GM23338 (cell line): ENCODE measurements around the gene TIAM1. TPM values are rescaled to one million over a fixed set of nuclear protein-coding genes. Genes with fewer than 3 reads are reported as not detected.
A peak's percentile ranks its signal among the peaks of the same experiment; 100 is the strongest.

Experiments used
- ATAC-seq: fragments of 200-7000 bp; cut with Tn5 transposase; 3 replicates; pipeline ENCODE4 v1.9.1; 2020
- DNase-seq: peaks from one replicate; pipeline ENCODE4 v3.0.0-alpha.2; 2015; ENCODE audit warnings: low spot score
- H2AFZ ChIP-seq: fragments of 200-600 bp; sonication (generic); 2 replicates; pipeline ENCODE4 v1.8.0; 2016; ENCODE audit warnings: antibody characterized with exemption, mild to moderate bottlenecking, moderate library complexity
- H3F3A ChIP-seq: fragments of 200-600 bp; sonication (generic); replicated peaks from 2 replicates; pipeline ENCODE4 v1.8.0; 2017; ENCODE audit warnings: antibody characterized with exemption, mixed run types, low read depth
- H3K27ac ChIP-seq: fragments of 200-600 bp; sonication (generic); 2 replicates; pipeline ENCODE4 v1.6.1; 2016; ENCODE audit warnings: low read depth
- H3K27me3 ChIP-seq: fragments of 200-600 bp; sonication (generic); 2 replicates; pipeline ENCODE4 v1.8.0; 2016; ENCODE audit warnings: mild to moderate bottlenecking, mixed run types, moderate library complexity; ENCODE audit not compliant: insufficient read depth
- H3K36me3 ChIP-seq: fragments of 200-600 bp; sonication (generic); 2 replicates; pipeline ENCODE4 v1.8.0; 2016; ENCODE audit warnings: mild to moderate bottlenecking; ENCODE audit not compliant: insufficient read depth
- H3K4me1 ChIP-seq: fragments of 200-600 bp; sonication (generic); 2 replicates; pipeline ENCODE4 v1.8.0; 2016; ENCODE audit warnings: mild to moderate bottlenecking, moderate library complexity; ENCODE audit not compliant: insufficient read depth
- H3K4me2 ChIP-seq: fragments of 200-600 bp; sonication (generic); 2 replicates; pipeline ENCODE4 v1.7.1; 2017; ENCODE audit warnings: mixed run types
- H3K4me3 ChIP-seq: fragments of 200-600 bp; sonication (generic); 2 replicates; pipeline ENCODE4 v1.6.1; 2016; ENCODE audit warnings: mixed run types
- H3K79me2 ChIP-seq: fragments of 200-600 bp; sonication (generic); replicated peaks from 2 replicates; pipeline ENCODE4 v1.8.0; 2017; ENCODE audit warnings: mild to moderate bottlenecking; ENCODE audit not compliant: insufficient read depth
- H3K9me2 ChIP-seq: fragments of 200-600 bp; sonication (generic); 2 replicates; pipeline ENCODE4 v1.8.0; 2017; ENCODE audit not compliant: insufficient read depth
- H4K20me1 ChIP-seq: fragments of 200-600 bp; sonication (generic); replicated peaks from 2 replicates; pipeline ENCODE4 v1.8.0; 2017; ENCODE audit warnings: mild to moderate bottlenecking; ENCODE audit not compliant: insufficient read depth
- H3K27ac Mint-ChIP-seq: 2 replicates; pipeline ENCODE4 v1.8.0; 2020; ENCODE audit warnings: inconsistent platforms, mild to moderate bottlenecking, moderate library complexity, mixed read lengths
- H3K27me3 Mint-ChIP-seq: 3 replicates; pipeline ENCODE4 v1.8.0; 2022; ENCODE audit warnings: low read depth, mild to moderate bottlenecking, moderate library complexity, mixed read lengths, inconsistent platforms; ENCODE audit not compliant: insufficient read depth, poor library complexity
- H3K36me3 Mint-ChIP-seq: 3 replicates; pipeline ENCODE4 v1.8.0; 2021; ENCODE audit warnings: low read depth, mild to moderate bottlenecking, inconsistent platforms, moderate library complexity, mixed read lengths
- H3K4me1 Mint-ChIP-seq: 3 replicates; pipeline ENCODE4 v1.8.0; 2020; ENCODE audit warnings: mild to moderate bottlenecking, inconsistent platforms, mixed read lengths
- H3K4me3 Mint-ChIP-seq: 3 replicates; pipeline ENCODE4 v1.8.0; 2021; ENCODE audit warnings: moderate library complexity, mild to moderate bottlenecking, inconsistent platforms, mixed read lengths
- H3K9me3 Mint-ChIP-seq: 3 replicates; pipeline ENCODE4 v1.8.0; 2020; ENCODE audit warnings: moderate library complexity, mild to moderate bottlenecking, inconsistent platforms, mixed read lengths
- NANOG ChIP-seq: IDR thresholded peaks from 2 replicates; pipeline ENCODE4 v1.6.1; 2016; ENCODE audit warnings: antibody characterized with exemption, borderline replicate concordance
- POLR2AphosphoS5 ChIP-seq: IDR thresholded peaks from 2 replicates; pipeline ENCODE4 v1.6.1; 2016; ENCODE audit warnings: antibody characterized with exemption, low read depth
- STAT1 ChIP-seq: IDR thresholded peaks from one replicate; pipeline ENCODE4 v1.6.1; 2016; ENCODE audit warnings: antibody characterized with exemption; ENCODE audit not compliant: unreplicated experiment
- polyA plus RNA-seq: library from polyadenylated mRNA; unstranded; fragments of >200 nt; fragmentation: Nextera tagmentation; extraction: Ambion mirVana; gene quantifications from 2 replicates; pipeline ENCODE4 v1.2.1, GENCODE V29; 2016
- total RNA-seq: library from RNA; depleted of rRNA; stranded (reverse); fragments of >200 nt; shearing (Covaris generic); gene quantifications from 2 replicates; pipeline ENCODE4 v1.2.3, GENCODE V29; 2014
- TF ChIP-seq, protein P1 (sequence below): fragments of 250-450 bp; sonication (Bioruptor Pico); IDR thresholded peaks from 2 replicates; pipeline ENCODE4 v1.5.0; 2020; ENCODE audit warnings: mild to moderate bottlenecking, moderate library complexity

The TIAM1 gene
- total and polyA plus RNA-seq, 2 experiments from 2014 or later, result 18.5 to 20.0 TPM

DNA sequence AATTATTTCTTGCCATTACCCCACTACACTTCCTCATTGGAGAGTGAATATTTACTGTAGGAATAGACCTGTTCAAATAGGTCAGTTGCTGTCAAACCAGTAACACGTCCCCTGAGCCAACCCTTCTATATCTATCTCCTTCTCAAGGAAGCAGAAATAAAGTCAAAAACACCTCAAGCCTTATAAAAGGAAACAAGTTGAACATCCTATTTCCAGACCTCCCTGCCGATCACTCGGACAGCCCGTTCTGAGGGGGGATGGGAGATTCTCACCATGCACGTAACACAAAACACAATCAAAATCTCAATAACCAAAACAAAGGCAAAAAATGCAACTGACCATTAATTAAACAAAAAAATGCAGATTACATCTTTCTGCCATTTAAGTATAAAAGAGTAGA lies 184.3 kb downstream of the TIAM1 start (continued):
- TF ChIP-seq, protein P1, sequence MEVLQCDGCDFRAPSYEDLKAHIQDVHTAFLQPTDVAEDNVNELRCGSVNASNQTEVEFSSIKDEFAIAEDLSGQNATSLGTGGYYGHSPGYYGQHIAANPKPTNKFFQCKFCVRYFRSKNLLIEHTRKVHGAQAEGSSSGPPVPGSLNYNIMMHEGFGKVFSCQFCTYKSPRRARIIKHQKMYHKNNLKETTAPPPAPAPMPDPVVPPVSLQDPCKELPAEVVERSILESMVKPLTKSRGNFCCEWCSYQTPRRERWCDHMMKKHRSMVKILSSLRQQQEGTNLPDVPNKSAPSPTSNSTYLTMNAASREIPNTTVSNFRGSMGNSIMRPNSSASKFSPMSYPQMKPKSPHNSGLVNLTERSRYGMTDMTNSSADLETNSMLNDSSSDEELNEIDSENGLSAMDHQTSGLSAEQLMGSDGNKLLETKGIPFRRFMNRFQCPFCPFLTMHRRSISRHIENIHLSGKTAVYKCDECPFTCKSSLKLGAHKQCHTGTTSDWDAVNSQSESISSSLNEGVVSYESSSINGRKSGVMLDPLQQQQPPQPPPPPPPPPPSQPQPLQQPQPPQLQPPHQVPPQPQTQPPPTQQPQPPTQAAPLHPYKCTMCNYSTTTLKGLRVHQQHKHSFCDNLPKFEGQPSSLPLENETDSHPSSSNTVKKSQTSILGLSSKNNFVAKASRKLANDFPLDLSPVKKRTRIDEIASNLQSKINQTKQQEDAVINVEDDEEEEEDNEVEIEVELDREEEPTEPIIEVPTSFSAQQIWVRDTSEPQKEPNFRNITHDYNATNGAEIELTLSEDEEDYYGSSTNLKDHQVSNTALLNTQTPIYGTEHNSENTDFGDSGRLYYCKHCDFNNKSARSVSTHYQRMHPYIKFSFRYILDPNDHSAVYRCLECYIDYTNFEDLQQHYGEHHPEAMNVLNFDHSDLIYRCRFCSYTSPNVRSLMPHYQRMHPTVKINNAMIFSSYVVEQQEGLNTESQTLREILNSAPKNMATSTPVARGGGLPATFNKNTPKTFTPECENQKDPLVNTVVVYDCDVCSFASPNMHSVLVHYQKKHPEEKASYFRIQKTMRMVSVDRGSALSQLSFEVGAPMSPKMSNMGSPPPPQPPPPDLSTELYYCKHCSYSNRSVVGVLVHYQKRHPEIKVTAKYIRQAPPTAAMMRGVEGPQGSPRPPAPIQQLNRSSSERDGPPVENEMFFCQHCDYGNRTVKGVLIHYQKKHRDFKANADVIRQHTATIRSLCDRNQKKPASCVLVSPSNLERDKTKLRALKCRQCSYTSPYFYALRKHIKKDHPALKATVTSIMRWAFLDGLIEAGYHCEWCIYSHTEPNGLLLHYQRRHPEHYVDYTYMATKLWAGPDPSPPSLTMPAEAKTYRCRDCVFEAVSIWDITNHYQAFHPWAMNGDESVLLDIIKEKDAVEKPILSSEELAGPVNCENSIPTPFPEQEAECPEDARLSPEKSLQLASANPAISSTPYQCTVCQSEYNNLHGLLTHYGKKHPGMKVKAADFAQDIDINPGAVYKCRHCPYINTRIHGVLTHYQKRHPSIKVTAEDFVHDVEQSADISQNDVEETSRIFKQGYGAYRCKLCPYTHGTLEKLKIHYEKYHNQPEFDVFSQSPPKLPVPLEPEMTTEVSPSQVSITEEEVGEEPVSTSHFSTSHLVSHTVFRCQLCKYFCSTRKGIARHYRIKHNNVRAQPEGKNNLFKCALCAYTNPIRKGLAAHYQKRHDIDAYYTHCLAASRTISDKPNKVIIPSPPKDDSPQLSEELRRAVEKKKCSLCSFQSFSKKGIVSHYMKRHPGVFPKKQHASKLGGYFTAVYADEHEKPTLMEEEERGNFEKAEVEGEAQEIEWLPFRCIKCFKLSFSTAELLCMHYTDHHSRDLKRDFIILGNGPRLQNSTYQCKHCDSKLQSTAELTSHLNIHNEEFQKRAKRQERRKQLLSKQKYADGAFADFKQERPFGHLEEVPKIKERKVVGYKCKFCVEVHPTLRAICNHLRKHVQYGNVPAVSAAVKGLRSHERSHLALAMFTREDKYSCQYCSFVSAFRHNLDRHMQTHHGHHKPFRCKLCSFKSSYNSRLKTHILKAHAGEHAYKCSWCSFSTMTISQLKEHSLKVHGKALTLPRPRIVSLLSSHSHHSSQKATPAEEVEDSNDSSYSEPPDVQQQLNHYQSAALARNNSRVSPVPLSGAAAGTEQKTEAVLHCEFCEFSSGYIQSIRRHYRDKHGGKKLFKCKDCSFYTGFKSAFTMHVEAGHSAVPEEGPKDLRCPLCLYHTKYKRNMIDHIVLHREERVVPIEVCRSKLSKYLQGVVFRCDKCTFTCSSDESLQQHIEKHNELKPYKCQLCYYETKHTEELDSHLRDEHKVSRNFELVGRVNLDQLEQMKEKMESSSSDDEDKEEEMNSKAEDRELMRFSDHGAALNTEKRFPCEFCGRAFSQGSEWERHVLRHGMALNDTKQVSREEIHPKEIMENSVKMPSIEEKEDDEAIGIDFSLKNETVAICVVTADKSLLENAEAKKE (CRISPR knock-in tag), result no peak
- TF ChIP-seq POLR2AphosphoS5 (no peak), STAT1 (no peak)

DNA sequence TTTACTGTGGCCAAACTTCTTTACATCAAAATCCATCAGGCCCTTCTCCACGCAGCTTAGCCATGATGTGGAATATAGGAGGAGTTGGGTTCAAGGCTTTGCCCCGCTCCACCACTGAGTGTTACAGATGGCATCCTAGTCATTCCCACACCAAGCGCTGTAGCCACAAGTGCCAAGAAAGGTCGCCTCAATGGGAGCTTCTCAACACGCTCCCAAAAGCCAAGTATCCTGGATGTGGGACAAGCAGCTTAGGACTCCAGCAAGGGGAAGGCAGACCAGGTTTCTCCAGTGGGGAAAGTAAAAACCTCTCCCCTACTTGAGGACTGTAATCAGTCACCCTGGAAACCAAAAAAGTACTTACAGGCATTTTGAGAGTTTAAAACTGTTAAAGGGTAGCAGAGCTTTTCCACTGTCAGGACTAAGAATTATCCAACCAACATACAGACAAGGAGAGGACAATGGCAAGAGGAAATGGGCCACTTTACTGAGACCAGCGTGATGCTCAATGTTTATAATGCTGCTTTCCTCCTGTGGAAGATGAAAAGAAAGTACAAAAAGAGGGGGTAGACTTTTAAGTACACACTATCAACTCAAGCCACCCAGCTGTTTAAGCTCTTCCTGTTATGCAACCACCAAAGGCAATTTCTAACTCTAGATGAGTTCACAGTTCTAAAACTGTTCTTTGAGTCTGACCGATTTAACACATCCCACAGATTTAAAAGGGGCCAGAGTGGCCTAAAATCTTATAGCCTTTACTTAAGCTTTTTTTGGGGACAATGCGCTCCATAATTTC lies 185.1 kb downstream of the TIAM1 start:
- H3K27ac ChIP-seq, result peak overlapping the region; percentile 87
- H3K4me3 Mint-ChIP-seq, result peak overlapping the region; percentile 8; the same call in 2 of the 3 replicates
- peaks cover 40% of the 10 kb centered on the region for H3K36me3 Mint-ChIP-seq
- DNase-seq, result peak; percentile 44
- H3K79me2 ChIP-seq, result peaks cover 4% of the 10 kb centered on the region; the same call in 1 of the 2 replicates
- H3F3A ChIP-seq, result no peaks in the 10 kb centered on the region
- H3K4me2 ChIP-seq, result peak overlapping the region; percentile 73
- H3K27ac Mint-ChIP-seq, result peak overlapping the region; percentile 35
- no peaks in the 10 kb centered on the region for H4K20me1 ChIP-seq
- H3K27me3 ChIP-seq, result no peaks in the 10 kb centered on the region
- ATAC-seq, result no peak
- H2AFZ ChIP-seq, result no peak overlapping the region
- H3K4me3 ChIP-seq, result peak overlapping the region; percentile 49
- no peaks in the 10 kb centered on the region for H3K9me2 ChIP-seq
- H3K9me3 Mint-ChIP-seq, result peaks cover 23% of the 10 kb centered on the region
- peaks cover 8% of the 10 kb centered on the region for H3K27me3 Mint-ChIP-seq
- peaks cover 44% of the 10 kb centered on the region for H3K4me1 Mint-ChIP-seq
- TF ChIP-seq STAT1 (no peak), NANOG (peak; percentile 93)
- peaks cover 49% of the 10 kb centered on the region for H3K4me1 ChIP-seq
- H3K36me3 ChIP-seq, result peaks cover 5% of the 10 kb centered on the region; the same call in 1 of the 2 replicates
